Fibroblast of skin of abdomen (primary cell): ENCODE data around the gene ASB4.
"Not testable (repeated sequence)": the region's sequence is repeated elsewhere in the genome, so short reads cannot be mapped to it uniquely, and the experiment has no call there.

ENCODE experiments used
- DNase-seq: peaks from one replicate; pipeline ENCODE4 v3.0.0-alpha.2; 2013

ASB4 gene

DNA sequence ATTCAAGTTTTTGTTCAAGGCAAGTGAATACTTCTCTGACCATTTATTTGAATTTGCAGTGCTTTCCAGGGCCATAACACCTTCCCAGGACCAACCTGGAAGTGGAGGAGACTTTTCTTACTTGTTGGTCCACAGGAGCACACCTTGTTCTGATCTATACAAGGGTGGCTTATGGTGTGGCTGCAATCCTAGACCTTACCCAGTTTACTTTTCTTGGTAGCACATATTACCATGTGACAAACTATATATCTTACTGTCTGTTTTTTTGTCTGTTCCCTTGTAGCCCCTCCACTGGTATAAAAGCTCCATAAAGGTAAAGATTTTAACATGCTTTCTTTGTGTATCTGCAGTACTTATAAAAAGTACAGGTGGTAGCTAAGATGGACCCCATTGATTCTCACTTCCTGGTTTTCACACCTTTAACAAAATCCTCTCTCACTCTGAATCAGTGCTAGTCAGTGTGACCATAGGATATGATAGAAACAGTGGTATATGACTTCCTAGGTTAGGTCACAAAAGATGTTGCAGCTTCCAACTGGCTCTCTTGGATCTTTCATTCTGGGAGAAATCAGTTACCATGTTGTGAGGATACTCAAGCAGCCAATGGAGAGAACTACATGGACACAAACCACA is 5.6 kb upstream of the ASB4 start:
- no peak for DNase-seq

DNA sequence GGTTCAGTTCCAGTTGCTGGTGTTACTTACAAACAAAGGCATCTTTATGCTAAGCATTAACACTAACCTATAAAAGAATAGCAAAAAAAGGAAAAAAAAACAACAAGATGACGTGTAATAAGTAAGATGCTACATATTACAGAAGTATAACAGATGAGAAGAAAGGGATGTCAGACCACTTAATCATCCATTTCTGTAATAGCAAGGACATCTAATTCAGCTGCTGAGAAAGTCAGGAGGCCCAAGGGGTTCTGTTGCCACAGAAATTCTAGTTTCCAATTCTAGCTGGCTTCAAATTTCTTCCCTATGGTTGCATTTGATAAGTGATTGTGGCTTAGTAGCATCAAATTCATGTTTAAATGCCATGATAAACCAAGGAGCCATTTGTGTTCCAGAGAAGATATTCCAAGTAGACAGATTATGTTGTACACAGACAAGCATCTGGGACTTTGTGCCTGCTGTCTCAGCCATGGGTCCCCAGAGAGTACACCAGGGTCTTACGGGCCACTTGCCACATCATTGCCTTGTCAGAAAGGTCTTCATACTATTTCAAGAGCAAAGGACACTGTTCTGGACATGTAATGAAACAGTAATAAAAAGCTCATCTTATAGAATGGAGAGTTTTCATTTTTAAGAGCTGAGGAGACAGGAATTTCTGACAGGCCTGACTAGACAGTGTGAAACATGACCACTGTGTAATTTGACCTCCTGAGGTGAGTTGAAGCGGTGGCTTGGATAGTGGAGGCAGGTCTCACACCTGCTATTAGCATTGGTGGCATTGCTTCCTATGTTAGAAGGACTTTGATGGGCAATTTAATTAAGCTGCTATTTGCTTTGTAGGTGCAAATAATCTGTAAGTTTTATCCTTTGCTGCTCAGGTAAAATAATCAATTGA is 4.2 kb upstream of the ASB4 start:
- peak; percentile 13 for DNase-seq

DNA sequence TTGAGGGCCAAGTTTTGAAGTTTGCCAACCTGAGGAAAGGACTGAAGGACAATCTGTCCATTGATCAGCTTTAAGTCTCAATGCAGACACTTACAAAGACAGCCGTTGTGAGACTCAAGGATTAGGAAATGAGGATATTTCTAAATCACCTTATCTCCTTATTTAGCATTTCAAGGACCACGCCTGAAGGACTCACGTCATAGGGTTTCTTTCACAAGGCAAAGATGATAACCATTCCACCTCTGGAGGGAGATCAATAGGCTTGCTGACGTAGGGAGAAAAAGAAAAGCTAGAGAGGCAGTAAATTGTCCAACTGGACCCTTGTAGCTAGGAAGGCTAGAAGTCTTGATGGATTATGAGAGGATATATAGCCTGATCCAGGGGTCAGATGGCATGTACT is 3.3 kb upstream of the ASB4 start:
- DNase-seq = no peak

DNA sequence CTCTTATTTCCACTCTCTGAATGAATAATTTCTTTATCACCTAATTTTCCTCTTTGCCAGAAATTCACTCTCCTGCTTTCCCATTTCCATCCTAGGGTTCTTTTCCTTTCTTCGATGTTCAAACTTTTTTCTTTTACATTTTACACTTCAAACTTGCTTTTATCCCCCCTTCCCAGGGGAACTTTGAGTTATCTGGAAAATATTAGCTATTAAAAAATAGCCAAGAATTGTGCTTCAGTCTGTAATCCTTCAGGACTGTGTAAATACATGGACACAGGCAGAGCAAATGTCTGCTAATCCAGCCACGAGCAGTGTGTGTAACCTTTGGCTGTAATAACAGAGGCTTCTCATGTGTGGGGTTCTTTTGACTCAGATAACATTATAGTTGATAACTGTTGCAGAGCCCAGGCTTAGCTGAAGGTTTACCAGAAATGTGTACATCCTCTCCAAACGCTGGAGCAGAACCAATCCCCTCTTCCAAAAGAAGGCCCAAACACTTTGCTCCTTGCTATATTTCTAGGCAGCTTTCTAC is 4.6 kb downstream of the ASB4 start:
- no peak for DNase-seq

DNA sequence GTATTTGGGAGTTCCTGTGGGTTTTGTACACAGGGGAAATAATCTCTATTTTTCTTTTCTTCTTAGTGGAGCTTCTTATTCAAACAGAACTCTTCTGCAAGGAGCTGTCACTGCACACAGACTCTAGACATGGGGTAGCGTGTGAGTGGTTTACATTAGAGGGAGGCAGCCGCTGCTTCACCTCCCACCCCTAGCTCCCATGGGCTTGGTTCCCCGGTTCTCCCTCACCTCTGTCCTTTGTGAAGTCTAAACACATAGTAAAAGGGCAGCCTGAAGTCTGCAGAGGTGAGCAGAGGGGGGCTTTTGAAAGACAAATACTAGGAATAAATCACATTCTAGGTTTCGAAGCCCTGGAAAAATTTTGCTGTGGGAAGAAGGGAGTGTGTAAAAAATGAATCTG is 5.5 kb downstream of the ASB4 start:
- DNase-seq = no peak

DNA sequence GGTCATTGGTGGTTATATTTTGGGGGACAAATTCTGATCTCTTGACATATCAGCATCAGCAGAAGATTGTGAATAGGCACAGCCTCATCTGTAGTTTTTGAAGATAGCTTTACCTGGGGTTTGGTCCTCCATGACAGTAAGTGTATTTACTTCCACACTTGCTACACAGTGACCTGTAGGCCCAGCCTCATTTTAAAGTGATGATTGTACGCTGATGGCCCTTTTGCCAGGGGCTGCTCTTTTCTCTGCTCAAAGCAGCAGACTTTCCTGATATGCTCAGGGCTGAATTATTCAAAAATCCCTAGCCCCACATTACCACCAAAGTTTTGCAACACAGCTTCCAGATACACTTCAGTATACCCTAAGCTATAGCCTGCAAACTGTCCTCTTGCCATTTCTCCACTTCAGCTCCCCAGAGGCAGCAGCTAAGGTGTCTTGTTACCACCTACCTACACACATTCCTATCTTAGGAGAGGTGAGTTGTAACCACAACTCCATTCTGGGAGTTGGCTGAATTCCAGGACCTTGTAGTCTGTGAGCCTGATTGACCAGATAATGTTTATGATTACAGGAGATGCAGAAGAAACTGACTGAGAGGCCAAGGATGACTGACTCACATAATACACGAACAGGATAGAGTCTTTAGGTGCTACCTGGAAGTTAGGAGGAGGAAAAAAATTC is 6.0 kb downstream of the ASB4 start:
- DNase-seq = no peak

DNA sequence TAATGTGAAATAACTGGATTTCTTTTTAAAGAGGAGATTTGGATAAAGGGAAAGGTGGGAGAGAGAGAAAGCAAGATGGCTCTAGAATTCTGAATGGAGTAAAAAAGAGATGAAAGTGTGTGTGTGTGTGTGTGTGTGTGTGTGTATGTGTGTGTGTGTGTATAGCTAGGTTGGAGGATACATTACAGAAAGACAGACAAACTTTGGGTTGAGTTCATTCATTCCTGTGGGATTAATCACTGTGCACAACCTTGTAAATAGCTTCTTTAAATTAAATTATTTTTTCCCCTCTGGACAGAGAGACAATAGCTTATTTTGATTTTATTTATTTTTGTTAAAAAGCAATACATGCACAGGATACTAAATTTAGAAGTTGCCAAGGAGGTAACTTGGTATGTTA is 7.5 kb downstream of the ASB4 start:
- DNase-seq = peak; percentile 58

DNA sequence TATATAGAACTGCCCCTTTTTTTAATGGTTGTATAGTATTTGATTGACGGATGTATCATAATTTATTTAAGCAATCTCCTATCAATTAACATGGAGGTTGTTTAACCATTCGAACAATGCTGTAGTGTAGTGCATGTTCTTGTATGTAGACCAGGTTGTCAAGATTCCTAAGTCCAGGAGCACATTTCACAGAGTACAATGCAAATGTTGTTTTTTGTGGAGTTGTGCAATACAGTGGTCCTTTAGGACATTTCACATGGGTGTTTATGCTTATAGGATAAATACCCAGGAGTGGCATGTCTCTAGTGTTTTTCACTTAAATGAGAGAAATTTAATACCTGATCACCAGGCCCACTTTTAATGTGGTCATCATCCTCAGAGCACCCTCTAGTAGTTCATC is 8.1 kb downstream of the ASB4 start:
- DNase-seq = no peak

DNA sequence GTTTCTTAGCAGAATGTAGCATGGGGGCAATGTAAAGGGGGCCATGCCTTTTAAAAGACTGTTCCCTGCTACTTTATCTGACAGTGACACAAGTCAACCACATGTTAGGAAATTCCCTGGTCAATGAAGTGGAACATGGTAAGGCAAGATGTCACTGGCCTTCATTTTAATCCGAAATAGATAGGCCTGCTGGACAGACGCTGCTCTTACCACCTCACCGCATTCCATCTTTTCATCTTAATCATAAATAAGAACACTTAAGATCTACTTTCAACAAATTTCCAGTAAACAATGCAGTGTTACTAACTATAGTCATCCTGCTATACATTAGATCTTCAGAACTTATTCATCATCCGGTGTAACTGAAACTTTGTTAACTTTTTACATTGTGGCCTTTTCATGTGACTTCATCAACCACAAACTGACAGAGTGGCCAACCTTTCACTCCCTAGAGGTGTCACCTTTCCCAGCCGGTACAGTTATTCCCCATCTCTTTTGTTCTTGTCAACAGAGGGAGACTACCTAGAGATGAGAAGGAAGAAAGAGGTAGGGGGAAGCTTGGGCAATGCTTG is 15.6 kb downstream of the ASB4 start:
- DNase-seq = peak; percentile 16

DNA sequence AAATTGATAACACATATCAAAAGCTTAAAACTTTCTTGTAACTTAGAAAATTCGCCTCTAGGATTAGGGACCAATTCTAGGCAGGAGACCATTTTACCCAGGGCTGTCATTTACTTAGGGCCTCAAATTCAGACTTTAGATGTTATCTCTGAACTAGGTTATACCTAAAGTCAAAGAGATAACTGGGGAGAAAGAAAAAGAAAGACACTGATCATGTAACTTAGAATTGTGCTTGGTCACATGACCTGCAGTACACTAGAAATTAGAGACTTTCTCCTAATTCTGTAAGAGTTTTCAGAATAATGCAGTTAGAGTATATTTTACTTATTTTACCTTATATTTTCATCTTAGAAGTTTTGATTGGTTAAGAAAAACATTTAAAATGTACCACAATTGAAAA is 16.7 kb downstream of the ASB4 start:
- no peak for DNase-seq

DNA sequence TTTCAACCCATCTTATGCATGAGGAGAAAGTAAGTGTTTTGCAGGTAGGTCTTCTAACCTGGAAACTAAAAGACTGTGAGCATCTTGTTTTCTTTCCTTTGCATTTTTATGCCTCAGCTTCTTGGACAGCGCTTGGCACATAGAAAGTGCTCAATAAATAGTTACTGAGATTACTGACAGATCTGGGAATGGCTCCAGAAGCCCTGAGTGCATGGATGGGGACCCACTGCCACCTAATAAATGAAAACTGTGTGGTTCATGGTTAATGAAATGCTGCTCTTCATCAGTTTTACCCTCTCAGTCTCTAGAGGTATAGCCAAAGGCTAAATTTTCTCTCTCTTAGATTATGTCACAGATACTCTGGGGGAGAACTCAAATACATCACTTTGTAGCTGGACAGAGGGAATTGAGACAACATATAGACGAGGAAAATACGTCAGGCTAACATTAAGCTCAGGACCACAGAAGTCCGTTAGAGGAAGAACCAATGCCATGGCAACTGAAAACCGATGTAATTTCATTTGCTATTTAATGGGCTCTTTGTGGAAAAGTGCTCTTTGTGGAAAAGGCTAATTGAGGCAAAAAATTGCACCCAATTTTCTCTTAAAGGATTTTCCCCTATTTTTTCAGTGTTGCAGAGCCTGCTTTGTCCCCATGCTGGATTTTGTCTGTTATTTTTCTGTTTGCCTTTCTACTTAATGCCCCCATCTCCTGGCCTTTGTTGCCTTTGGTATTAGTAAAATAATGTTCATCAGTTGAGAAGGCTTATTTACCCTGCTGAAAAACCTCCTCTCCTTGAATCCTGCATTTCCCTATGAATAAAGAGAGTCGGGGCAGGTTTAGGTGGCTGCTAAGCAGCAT is 17.8 kb downstream of the ASB4 start:
- DNase-seq = no peak

DNA sequence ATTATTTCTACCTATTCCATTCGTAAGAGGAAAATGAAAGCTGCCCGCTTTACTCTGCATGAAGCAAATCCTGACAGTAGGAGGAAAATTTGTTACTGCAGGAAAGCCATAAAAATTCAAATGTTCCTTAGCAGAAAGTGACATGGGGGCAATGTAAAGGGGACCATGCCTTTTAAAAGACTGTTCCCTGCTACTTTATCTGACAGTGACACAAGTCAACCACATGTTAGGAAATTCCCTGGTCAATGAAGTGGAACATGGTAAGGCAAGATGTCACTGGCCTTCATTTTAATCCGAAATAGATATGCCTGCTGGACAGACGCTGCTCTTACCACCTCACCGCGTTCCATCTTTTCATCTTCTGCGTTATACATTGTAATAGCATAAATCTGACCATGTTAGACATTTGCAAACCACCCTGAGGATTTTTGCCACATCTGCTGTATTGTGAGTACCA is 18.4 kb downstream of the ASB4 start:
- DNase-seq = not testable (repeated sequence)

DNA sequence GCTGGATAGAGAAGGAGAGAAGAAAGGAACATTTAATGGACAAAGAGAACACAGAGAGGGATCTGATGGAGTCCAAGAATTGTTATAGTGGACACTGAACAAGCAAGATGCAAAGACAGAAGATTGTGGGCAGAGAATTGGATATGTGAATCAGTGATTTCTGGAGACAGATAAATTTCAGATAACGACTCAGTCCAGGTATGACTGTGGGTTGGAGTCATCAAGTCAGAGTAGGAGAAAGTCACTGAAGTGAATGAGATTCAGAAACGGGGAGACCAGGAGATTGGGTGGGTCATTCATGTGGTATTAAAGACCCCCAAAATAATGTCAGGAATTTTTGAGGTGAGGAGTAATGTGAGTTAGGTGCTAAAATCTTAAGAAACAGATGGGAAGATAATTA is 23.0 kb downstream of the ASB4 start:
- no peak for DNase-seq

DNA sequence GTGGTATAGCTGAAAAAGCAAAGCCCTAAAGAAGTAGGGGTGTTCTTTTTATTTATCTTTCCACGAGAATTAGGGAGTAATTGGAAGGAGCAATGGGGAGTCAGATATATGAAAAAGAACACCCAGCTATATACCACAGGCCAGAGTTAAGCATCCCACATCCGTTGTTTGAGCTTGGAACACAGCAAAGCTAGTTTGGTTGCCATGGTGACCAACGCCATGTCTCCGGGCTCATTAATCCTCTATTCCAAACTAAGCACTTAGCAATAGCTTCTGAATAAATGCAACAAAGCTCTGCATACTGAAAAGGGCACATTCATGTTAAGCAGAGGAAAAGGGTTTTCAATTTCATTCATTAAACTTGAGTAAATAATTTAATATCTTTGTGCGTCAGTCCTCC is 23.5 kb downstream of the ASB4 start:
- DNase-seq = peak; percentile 54

DNA sequence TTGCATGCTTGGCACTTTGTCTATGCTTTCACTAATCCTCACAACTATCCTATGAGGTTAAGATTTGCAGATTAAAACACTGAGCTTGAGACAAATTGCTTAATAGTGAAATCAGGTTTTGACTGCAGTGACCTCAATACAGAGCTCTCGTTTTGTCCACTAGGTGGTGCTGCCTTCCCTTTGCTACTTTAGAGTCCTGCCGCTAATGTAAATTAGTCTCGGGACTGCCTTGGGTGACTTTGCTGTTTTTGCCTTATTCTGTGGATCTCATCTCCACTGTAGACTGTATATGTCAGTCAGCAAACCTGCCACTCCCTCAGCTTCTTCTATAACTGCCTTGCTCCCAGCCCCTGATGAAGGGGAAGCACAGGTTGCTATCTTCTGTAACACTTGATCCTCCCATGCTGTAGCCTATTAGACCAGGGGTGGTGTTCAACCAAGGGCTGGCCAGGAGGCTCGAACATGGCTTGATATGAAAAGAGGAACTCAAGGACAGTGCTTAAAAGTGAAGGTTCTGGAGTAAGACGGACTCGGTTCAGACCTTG is 26.0 kb downstream of the ASB4 start:
- peak; percentile 56 for DNase-seq

DNA sequence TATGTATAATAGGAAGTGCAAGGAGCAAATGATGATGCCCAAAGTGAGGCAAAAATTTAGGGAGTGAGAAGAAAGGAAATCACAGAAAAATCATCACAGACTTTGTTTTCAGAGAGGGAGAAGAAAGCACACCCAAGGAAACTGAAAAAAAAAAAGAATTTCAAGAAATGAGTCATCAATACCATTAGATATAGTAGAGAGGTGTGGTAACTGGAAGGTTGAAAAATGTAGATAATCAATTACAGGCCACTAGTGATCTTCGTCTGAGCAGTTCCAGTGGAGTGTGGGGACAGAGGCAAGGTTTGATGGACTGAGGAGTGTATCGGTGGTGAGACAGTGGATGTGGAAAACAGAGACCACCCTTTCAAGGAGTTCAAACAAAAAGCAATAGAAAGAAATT is 31.7 kb downstream of the ASB4 start:
- no peak for DNase-seq

DNA sequence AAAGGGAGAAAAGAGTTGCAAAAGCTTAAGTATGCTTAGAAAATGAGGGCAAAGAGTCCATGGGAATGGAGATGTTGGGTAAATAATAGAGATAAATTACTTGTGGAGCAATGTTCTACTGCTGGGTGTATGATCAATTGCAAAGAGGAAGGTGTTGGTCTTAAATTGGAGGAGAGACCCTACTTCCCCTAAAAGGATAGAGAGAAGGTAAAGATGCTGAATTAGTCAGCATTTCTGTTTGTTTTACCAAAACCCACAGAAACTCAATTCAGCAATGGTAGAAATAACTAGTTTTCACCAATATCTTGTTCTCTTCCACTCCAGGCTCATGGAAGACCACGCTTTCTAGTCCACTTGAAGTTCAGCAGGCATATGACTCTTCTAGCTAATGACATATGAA is 32.1 kb downstream of the ASB4 start:
- no peak for DNase-seq

DNA sequence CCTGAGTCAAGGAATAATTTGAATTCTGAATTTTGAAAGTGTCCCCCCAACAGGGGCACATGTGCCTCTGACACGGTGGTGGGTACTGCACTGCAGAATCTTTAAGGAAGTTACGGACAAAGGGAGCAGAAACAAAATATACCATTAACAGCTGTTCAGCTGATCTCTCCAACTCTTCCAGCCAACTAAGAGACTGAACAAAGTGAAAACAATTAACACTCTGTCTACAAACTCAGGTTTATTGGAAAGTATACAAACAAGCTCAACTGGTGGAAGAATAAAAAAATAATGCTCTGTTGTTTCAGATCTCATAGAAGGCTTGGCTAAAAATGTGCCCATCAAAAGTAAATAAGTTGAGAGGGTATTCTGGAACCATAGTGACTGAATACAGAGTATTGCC is 34.4 kb downstream of the ASB4 start:
- DNase-seq = no peak

DNA sequence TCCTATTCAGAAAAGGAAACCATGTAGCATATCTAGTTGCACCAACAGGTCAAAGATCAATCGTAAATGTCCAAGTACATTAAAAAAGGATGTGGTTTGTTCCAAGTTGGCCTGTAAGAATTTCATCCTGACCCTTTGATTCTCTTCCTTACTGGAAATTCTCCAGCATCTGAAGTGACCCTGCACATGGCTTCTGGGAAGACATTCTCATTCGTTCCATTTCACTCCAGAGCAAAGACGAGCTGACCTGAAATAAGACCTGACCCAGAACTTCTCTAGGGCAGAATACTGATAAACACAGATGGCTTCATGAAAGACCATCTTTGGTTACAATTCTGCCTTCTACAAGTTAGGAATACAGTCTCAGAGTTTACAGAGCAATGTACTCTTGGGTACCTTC is 39.8 kb downstream of the ASB4 start:
- DNase-seq = no peak

DNA sequence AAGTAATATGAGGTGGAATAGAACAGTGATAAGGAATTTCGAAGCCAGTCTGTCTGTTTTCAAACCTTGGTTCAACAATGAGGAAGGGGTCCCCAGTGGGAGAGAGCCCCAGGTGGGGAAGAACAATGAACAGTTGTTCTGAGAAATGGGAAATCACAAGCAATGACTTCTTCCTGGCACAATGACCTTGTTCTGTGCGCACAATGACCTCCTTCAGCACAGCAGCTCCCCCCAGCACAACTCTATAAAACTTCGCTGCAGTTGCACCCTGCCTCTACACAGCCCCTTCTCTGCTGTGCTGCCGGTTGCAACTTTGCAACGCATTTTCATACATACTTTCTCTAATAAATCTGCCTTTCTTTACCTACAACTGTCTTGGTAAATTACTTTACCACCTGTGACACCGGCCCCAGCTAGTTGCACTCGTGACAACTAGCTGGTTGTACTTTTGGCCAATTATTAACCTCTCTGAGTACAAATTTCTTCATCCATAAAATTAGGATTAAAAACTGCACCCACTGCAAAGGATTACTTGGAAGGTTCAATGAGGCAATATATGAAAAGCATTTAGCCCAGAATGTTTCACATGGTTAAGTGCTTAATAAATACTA is 40.5 kb downstream of the ASB4 start:
- DNase-seq = no peak
